Ramos (cell line): ENCODE results near the gene POLR3B.

Experiments used
- in situ Hi-C: fragments of 300-500 bp; cut with MboI; formaldehyde crosslinking; loops from one replicate; pipeline ENCODE4 v1.14.3; 2022; ENCODE audit warnings: low sequenced_read_pairs; ENCODE audit not compliant: unreplicated experiment

Gene POLR3B

DNA sequence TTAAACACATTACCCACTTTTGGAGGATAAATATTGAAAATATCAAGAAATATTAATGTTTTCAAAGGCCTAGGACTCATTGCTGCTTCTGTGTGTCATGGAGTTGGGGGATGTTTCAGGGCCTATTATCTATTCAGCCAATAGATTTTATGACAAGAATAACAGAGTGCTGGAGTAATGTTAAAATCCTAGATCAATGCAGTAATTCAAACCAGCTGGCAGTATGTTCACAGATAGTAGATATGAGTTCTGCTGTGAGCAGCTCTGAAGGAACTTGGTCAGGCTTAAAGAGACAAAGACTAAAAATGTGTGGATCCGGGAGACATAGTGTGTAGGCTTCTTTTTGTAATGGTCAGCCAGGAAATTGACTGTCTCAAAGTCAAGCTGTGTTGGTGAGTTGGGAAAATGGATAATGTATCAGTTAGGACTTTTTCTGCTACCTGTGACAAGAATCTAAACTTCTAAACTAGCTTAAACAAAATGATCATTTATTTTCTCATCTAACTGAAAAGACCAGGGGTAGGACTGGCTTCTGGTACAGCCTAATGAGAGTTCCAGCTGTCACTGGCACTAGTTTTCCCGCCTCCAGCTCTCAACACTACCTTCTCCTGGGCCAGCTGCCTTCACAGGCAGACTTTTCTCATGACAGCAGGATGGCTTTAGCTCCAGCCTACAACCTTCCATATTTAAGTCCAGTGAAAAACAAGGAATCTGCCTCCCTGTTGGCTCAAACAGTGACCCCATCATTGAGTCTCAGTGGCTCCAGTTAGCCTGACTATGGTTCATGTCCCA, 16.3 kb upstream of the POLR3B start:
- in situ Hi-C loops = no loop called here

- in situ Hi-C loops = no loop called here
Observed at GRCh38 chr12:106342397-106343213, 14.9 kb upstream of the POLR3B start.

DNA sequence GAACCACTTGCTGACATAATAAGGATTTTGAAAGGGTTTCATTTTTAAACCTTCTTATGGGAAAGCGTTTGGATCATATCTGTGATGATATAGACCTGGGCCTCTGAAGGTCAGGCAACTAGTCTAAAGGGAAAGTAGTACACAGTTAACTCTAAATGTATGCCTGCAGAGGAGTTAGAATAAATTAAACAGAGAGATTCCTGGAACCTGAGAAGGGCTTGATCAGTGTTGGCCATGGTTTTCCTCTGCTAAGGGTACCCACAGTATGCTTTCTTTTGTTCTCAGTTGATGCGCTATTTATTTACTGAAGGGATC, 14.4 kb upstream of the POLR3B start:
- in situ Hi-C loops = no loop called here

DNA sequence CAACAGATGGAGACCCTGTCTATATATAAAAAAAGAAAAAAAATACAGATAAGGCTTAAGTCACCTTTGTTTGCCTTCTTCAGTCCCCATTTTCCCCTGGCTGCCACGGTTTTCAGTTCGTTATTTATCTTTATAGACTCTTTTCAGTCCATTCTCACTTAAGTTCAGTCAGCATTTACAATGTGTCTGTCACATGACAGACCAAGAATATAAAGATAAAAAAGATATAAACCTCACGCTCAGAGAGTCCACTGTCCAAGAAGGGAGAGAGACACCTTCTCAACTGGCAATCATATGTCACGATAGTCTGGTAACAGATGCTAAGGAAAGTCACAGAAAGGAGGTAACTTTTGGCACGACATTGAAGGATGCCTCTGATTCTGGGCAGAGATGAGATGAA, 13.4 kb upstream of the POLR3B start:
- in situ Hi-C loops = no loop called here

DNA sequence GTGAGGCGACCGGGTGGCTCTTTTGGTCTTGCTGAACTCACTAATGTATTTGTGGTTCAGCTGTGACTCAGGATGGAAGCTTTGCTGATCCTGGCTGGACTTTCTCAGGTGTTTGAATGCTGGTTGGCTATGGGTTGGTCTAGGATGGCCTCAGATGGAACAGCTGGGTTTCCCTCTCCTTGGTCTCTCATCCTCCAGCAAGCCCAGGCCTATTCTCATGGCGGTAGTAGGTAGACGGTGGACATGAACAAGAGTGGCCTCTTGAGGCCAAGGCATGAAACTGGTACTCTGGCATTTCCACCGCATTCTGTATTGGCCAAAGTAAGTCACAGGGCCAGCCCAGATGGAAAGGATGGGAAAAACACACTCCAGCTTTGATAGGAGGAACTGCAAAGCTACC, 11.8 kb upstream of the POLR3B start:
- in situ Hi-C loops = no loop called here

DNA sequence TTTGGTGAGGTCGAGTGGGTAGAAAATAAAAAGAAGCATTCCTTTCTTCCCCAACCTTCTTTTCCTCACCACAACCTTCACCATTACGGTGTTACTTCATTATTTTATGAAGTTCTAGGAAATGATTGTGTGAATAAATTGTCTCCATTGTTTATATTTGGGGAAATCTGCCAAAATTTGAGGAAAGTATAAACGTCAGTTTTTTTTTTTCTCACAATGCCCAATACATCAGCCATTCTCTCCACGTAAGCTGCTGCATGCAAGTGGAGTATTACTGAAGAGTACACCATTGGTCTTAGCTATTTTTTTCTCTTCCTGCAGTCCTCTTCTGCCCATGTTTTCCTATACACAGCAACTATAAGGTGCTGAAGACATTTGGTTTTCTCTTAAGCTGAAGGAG, 9.1 kb upstream of the POLR3B start:
- in situ Hi-C loops = no loop called here

GRCh38 chr12:106353175-106353574, 4.4 kb upstream of the POLR3B start:
- in situ Hi-C loops = no loop called here

- in situ Hi-C loops = no loop called here
Observed at GRCh38 chr12:106358396-106359241, 1.1 kb downstream of the POLR3B start.

DNA sequence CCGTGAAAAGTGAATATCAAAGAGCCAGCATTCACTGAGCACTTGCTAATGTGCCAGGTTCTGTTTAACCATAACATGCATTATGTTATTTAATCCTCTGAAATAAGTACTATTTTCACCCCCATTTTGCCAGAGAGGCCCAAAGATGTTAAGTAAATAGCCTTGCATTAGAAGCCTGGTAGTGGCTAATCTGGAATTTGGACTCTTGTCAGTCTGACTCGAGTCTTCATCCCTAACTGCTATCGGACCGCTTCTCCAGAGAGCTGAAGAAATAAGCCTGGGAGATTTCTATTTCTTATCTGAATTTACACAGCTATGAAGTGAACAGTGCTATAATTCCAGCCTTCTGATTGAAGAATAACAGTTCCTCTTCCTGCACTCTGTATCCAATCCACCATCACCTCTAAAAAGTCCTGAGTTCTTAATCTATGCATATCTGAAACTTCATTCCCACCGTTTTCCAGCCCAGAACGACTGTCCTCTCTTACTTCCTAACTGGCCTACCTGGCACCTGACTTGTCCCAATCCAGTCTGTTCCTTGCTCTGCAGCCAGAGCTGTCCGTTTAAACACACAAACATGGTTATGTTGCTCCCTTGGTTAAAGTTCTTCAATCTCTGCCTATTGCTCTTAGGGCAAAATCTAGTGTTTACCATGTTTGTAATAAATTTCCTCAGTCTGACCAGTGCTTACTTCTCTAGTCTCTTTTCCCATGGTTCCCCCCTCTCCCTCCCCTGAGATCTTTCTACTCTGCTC, 2.3 kb downstream of the POLR3B start:
- in situ Hi-C loops = no loop called here

DNA sequence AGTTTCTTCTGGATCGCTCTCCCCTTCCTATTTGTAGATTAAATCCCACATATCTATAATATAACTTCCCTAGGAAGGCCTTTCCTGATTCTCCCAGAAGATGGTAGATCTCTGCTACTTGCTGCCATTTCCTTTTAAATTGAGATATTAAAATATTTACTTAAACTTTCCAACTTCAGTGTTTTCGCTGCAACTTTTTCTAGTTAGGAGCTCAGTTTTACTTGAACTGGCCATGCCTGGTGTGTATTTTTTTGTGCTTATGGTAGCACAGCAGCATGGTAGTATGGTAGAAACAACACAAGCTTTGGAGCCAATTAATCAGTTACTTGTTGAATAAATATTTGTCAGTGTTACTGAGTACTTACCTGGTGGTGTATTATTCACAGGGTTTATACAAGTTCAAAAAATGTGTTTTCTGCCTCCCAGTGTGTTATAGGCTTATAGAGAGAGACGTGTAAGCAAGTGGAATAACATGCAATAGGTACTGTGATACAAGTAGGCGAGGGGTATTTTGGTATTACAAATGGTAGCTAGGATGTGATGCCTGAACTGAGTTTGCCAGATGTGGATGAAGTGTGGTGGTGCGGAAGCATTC, 2.9 kb downstream of the POLR3B start:
- in situ Hi-C loops = no loop called here

DNA sequence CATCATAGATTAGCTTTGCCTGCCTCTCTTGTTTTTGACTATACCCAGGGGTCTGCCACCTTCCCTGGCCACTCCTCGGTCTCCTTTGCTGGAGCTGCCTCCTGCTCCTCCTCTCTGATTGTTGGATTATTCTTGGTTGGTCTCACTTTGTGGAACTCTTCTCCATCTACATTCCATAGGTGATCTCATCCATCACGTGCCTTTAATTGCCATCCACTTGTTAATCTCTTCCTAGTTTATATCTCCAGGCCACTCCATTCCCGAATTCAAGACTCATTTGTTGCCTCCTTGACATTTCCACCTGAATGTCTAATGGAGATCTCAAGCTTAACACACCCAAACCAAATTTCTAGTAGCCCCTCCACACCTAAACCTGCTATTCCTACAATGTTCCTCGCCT, 5.4 kb downstream of the POLR3B start:
- in situ Hi-C loops = no loop called here

- in situ Hi-C loops = no loop called here
Observed at GRCh38 chr12:106364261-106364660, 6.7 kb downstream of the POLR3B start.

GRCh38 chr12:106369624-106370346, 12.2 kb downstream of the POLR3B start:
- in situ Hi-C loops = no loop called here

DNA sequence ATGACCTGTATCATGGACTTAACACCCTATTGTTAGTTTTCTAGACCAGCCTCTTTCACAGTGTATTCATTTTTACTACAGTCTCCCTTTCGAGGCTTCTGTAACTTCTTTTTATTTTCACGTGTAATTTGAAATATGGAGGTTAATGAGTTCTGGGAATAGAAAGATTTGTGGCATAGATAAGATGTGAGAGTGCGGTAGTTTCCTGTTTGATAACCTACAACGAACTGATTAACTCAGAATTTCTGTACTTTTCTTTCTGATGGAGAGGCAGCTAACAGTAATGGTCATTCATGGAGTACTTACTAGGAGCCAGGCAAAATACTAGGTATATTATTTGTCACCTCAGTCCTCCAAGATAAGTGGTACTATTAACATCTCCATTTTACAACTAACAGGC, 21.2 kb downstream of the POLR3B start:
- in situ Hi-C loops = loop anchor here (25.0 kb wide), 1 partner anchor 459 kb away; no protein-coding TSS in a partner anchor

- in situ Hi-C loops = loop anchor here (10.0 to 25.0 kb wide), 2 partner anchors 456 to 534 kb away; no protein-coding TSS in a partner anchor
Observed at GRCh38 chr12:106380954-106381353, 23.4 kb downstream of the POLR3B start.

DNA sequence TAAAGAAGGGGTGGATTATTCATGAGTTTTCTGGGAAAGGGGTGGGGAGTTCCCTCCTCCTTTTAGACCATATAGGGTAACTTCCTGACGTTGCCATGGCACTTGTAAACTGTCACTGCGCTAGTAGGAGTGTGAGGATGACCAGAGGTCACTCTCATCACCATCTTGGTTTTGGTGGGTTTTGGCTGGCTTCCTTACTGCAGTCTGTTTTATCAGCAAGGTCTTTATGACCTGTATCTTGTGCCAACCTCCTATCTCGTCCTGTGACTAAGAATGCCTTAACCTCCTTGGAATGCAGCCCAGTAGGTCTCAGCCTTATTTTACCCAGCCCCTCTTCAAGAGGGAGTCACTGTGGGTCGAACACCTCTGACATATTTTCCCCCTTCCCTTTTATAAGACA, 24.3 kb downstream of the POLR3B start:
- in situ Hi-C loops = loop anchor here (10.0 to 25.0 kb wide), 2 partner anchors 455 to 533 kb away; no protein-coding TSS in a partner anchor

DNA sequence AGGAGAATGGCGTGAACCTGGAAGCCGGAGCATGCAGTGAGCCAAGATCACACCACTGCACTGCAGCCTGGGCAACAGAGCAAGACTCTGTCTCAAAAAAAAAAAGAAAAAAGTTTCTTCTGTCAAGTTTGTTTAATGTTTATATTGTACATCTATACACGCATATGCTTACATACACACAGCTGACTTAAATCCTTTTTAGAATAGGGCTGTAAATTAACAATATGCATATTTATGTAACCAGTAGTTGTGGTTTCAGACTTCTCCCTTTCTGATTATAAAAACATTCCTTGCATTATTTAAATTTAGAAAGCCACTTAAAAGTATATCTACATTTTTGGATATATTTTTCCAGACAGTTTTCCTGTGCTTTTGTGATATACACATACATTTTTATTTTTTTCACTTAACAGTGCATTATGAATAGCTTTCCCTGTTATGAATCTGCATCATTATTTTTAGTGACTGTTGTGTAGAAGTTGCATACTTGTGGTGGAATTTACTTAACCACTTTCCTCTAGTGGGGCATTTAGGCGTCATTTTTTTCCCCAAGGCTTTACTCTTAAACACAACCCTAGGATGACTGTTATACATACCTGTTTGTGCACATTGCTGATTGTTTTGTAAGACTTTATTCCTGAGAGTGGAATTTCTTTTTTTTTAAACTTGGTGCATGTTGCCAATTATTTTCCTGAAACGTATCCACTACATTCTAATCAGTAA, 29.4 kb downstream of the POLR3B start:
- in situ Hi-C loops = loop anchor here (10.0 to 25.0 kb wide), 2 partner anchors 450 to 528 kb away; no protein-coding TSS in a partner anchor

DNA sequence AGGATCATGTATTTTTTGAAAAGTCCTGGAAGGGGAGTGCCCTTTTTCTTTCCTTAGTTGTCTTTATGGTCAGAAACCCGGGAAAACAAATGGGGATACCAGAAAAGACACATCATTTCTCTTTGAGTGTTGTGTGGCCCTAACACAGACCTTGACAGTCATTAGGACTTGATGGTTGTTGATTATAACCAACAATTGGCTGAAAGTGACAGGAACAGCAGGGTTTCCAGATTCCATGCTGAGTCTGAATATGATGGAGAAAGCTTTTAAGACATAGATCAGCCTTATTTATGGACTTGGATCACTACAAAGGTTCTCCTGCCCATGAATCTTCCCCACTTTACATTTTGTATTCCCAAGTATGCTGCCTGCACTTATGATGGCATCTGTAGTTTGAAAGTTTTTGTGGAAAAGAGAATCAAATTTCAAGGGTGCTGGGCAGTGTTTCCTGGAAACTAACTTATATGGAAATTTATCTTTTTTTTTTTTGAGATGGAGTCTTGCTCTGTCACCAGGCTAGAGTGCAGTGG, 30.4 kb downstream of the POLR3B start:
- in situ Hi-C loops = loop anchor here (10.0 to 25.0 kb wide), 2 partner anchors 449 to 527 kb away; no protein-coding TSS in a partner anchor
